SK-N-SH (cell line): ENCODE data around the gene CEACAM8.

Source experiments
- CTCF ChIP-seq: fragments of 200-600 bp; sonication (generic); IDR thresholded peaks from 2 replicates; pipeline ENCODE4 v1.6.1; 2017; ENCODE audit warnings: antibody characterized with exemption, mild to moderate bottlenecking, moderate library complexity
- GATA2 ChIP-seq: sonication (generic); formaldehyde crosslinking; IDR thresholded peaks from 2 replicates; pipeline ENCODE4 v1.5.0; 2020; ENCODE audit warnings: mild to moderate bottlenecking, missing genetic modification reagents
- NFIC ChIP-seq: IDR thresholded peaks from 2 replicates; pipeline ENCODE4 v1.4.0; 2012; ENCODE audit warnings: borderline replicate concordance
- NRF1 ChIP-seq: IDR thresholded peaks from 2 replicates; pipeline ENCODE4 v1.6.1; 2012; ENCODE audit warnings: low read depth, mild to moderate bottlenecking, low read length
- PBX3 ChIP-seq: IDR thresholded peaks from 2 replicates; pipeline ENCODE4; 2012
- POLR2AphosphoS5 ChIP-seq: IDR thresholded peaks from 2 replicates; pipeline ENCODE4 v1.6.1; 2012; ENCODE audit warnings: low read depth, low read length
- RAD21 ChIP-seq: IDR thresholded peaks from 2 replicates; pipeline ENCODE4 v1.6.1; 2012; ENCODE audit warnings: mild to moderate bottlenecking, low read length
- RFX5 ChIP-seq: IDR thresholded peaks from 2 replicates; pipeline ENCODE4 v1.6.1; 2012; ENCODE audit warnings: mild to moderate bottlenecking, improper control_type of control experiment, low read length

- TF ChIP-seq CTCF (no peak), NRF1 (no peak), NFIC (no peak), RAD21 (no peak), POLR2AphosphoS5 (no peak), RFX5 (no peak), GATA2 (no peak), PBX3 (no peak)
Measured at GRCh38 chr19:42542791-42543190, 51.9 kb downstream of the CEACAM8 start.
